HEK293T (cell line): Measurements from ENCODE around the gene SMTNL2.

Source experiments
- ARNT ChIP-seq: fragments of 450-650 bp; IDR thresholded peaks from 2 replicates; pipeline ENCODE4 v1.6.1; 2017; ENCODE audit warnings: mild to moderate bottlenecking
- ELF4 ChIP-seq: fragments of 450-650 bp; IDR thresholded peaks from 2 replicates; pipeline ENCODE4 v1.6.1; 2017; ENCODE audit warnings: antibody characterized with exemption
- FOXA1 ChIP-seq: fragments of 450-650 bp; IDR thresholded peaks from 2 replicates; pipeline ENCODE4 v1.6.1; 2016; ENCODE audit warnings: mild to moderate bottlenecking
- FOXK2 ChIP-seq: fragments of 450-650 bp; IDR thresholded peaks from 2 replicates; pipeline ENCODE4 v1.6.1; 2016; ENCODE audit warnings: mild to moderate bottlenecking
- FOXM1 ChIP-seq: fragments of 450-650 bp; IDR thresholded peaks from 2 replicates; pipeline ENCODE4 v1.6.1; 2017; ENCODE audit warnings: mild to moderate bottlenecking, borderline replicate concordance
- HDGF ChIP-seq: fragments of 450-650 bp; IDR thresholded peaks from 2 replicates; pipeline ENCODE4 v1.6.1; 2017; ENCODE audit warnings: antibody characterized with exemption, borderline replicate concordance
- NFRKB ChIP-seq: fragments of 450-650 bp; IDR thresholded peaks from 2 replicates; pipeline ENCODE4 v1.6.1; 2016; ENCODE audit warnings: mild to moderate bottlenecking, moderate library complexity
- SP1 ChIP-seq: fragments of 450-650 bp; IDR thresholded peaks from 2 replicates; pipeline ENCODE4 v1.6.1; 2017
- SUZ12 ChIP-seq: fragments of 450-650 bp; IDR thresholded peaks from 2 replicates; pipeline ENCODE4 v1.6.1; 2016; ENCODE audit warnings: mild to moderate bottlenecking
- TARDBP ChIP-seq: fragments of 450-650 bp; IDR thresholded peaks from 2 replicates; pipeline ENCODE4 v1.6.1; 2016
- ZNF384 ChIP-seq: fragments of 450-650 bp; IDR thresholded peaks from 2 replicates; pipeline ENCODE4 v1.6.1; 2016

DNA sequence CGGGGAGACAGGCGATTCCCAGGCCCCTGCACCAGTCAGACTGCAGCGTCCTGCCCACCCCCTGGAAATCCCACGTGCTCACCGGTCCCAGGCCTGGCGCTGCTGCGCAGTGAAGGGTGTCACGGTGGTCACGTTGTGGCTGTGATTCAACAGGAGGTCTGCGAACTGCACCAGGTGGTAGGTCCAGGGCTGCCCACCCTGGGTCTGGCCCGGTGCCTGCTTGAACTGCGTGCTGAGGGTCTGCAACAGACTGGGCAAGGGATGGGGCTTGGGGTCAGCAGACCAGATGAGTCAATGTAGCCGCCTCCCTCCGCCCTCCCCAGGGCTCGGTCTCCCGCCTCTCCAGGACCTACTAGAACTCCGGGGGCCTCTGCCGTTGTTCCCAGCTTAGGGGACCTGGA is 36.3 kb upstream of the SMTNL2 start:
- TF ChIP-seq HDGF, result no peak
- no peak for TF ChIP-seq ARNT
- no peak for TF ChIP-seq SUZ12
- no peak for TF ChIP-seq TARDBP
- no peak for TF ChIP-seq ZNF384
- no peak for TF ChIP-seq SP1
- no peak for TF ChIP-seq ELF4
- TF ChIP-seq FOXM1, result no peak
- no peak for TF ChIP-seq NFRKB
- no peak for TF ChIP-seq FOXA1
- TF ChIP-seq FOXK2, result no peak
